A673 (cell line): ENCODE data around the gene ACSBG1. TPM values are rescaled to one million over a fixed set of nuclear protein-coding genes. Genes with fewer than 3 reads are reported as not detected.

Experiments
- BruUV-seq: library from RNA; stranded (reverse); fragments of 400-500 nt; replicated peaks from 2 replicates; lab custom pipeline; 2021; lab: Mats Ljungman, UMichigan
- CTCF ChIA-PET: fragments of 300-600 bp; sonication (Branson Sonifier 250); formaldehyde crosslinking; loops from one replicate; lab custom pipeline; 2022; ENCODE audit warnings: antibody characterized with exemption; lab: Charles Lee
- POLR2A ChIA-PET: fragments of 300-600 bp; sonication (Branson Sonifier 250); formaldehyde crosslinking; loops from one replicate; lab custom pipeline; 2022; ENCODE audit warnings: antibody characterized with exemption; ENCODE audit not compliant: low non-redundant PET; lab: Charles Lee
- DNase-seq: peaks from one replicate; pipeline ENCODE4 v3.0.0-alpha.2; 2015; ENCODE audit warnings: low spot score
- H3K27ac ChIP-seq: fragments of 200-600 bp; sonication (generic); 2 replicates; pipeline ENCODE4 v1.5.1; 2016; ENCODE audit warnings: mixed run types, low read depth, mild to moderate bottlenecking, mixed read lengths, antibody characterized with exemption, low read length; ENCODE audit not compliant: poor library complexity, severe bottlenecking
- H3K27me3 ChIP-seq: fragments of 200-600 bp; sonication (generic); replicated peaks from 2 replicates; pipeline ENCODE4 v1.6.1; 2017; ENCODE audit warnings: mixed run types, low read depth, mild to moderate bottlenecking, mixed read lengths, antibody characterized with exemption, low read length; ENCODE audit not compliant: insufficient read depth, poor library complexity
- H3K36me3 ChIP-seq: fragments of 200-600 bp; sonication (generic); 2 replicates; pipeline ENCODE4 v1.6.1; 2016; ENCODE audit warnings: mixed run types, mild to moderate bottlenecking, mixed read lengths, antibody characterized with exemption, low read length; ENCODE audit not compliant: insufficient read depth, poor library complexity, severe bottlenecking
- H3K4me1 ChIP-seq: fragments of 200-600 bp; sonication (generic); 2 replicates; pipeline ENCODE4 v1.6.1; 2017; ENCODE audit warnings: mixed run types, mild to moderate bottlenecking, mixed read lengths, antibody characterized with exemption, low read length; ENCODE audit not compliant: insufficient read depth, poor library complexity, severe bottlenecking
- H3K4me3 ChIP-seq: fragments of 200-600 bp; sonication (generic); 2 replicates; pipeline ENCODE4 v1.5.1; 2016; ENCODE audit warnings: low read depth, mixed run types, mild to moderate bottlenecking, mixed read lengths, low read length; ENCODE audit not compliant: poor library complexity, severe bottlenecking
- H3K9me3 ChIP-seq: fragments of 200-600 bp; sonication (generic); 2 replicates; pipeline ENCODE4 v1.6.1; 2016; ENCODE audit warnings: mixed run types, low read depth, mild to moderate bottlenecking, mixed read lengths, antibody characterized with exemption, low read length; ENCODE audit not compliant: poor library complexity, severe bottlenecking
- CTCF ChIP-seq: fragments of 300-800, 200-600 bp; sonication (generic); conservative IDR thresholded peaks from 2 replicates; pipeline ENCODE4 v1.5.1; 2017; ENCODE audit warnings: low read depth, mild to moderate bottlenecking, antibody characterized with exemption, low read length, moderate library complexity, mixed read lengths
- EZH2 ChIP-seq: fragments of 200-600 bp; sonication (generic); IDR thresholded peaks from 2 replicates; pipeline ENCODE4 v1.6.1; 2017; ENCODE audit warnings: borderline replicate concordance, low read depth, mild to moderate bottlenecking, mixed read lengths, antibody characterized with exemption, low read length; ENCODE audit not compliant: poor library complexity, severe bottlenecking
- intact Hi-C: fragments of 100-400 bp; cut with micrococcal nuclease; formaldehyde crosslinking; loops from one replicate; pipeline ENCODE4 v1.10.0; 2022; ENCODE audit not compliant: unreplicated experiment
- total RNA-seq: library from RNA; stranded (reverse); gene quantifications from 2 replicates; pipeline ENCODE4 v1.2.3, GENCODE V29; 2021

ACSBG1 gene
- total RNA-seq, 1 experiment from 2014 or later, result 0.45 TPM

GRCh38 chr15:78272776-78273175, 38.4 kb upstream of the ACSBG1 start:
- intact Hi-C loops, result no loop called here
- H3K9me3 ChIP-seq, result no peaks in the 10 kb centered on the region
- CTCF ChIA-PET, result interaction anchor here (0.5 kb wide), 1 partner anchor 123 kb away, joined by 3 read pairs; no protein-coding TSS in a partner anchor
- TF ChIP-seq EZH2, result no peak
- no peak for TF ChIP-seq CTCF
- DNase-seq, result peak; percentile 38
- POLR2A ChIA-PET, result no interaction called here
- H3K4me3 ChIP-seq, result no peak overlapping the region
- H3K27ac ChIP-seq, result no peak overlapping the region
- H3K4me1 ChIP-seq, result peaks cover 6% of the 10 kb centered on the region
- no peaks in the 10 kb centered on the region for H3K36me3 ChIP-seq
- no TSS peak for BruUV-seq
- no peaks in the 10 kb centered on the region for H3K27me3 ChIP-seq

GRCh38 chr15:78272316-78272715, 38.0 kb upstream of the ACSBG1 start:
- no peak overlapping the region for H3K4me3 ChIP-seq
- ChIA-PET CTCF (interaction anchor here (0.5 kb wide), 1 partner anchor 123 kb away, joined by 3 read pairs; no protein-coding TSS in a partner anchor), POLR2A (no interaction called here)
- H3K36me3 ChIP-seq, result no peaks in the 10 kb centered on the region
- no TSS peak for BruUV-seq
- H3K27me3 ChIP-seq, result no peaks in the 10 kb centered on the region
- no peaks in the 10 kb centered on the region for H3K9me3 ChIP-seq
- intact Hi-C loops, result no loop called here
- no peak for TF ChIP-seq CTCF
- no peak for TF ChIP-seq EZH2
- peak; percentile 6 for DNase-seq
- H3K27ac ChIP-seq, result no peak overlapping the region
- H3K4me1 ChIP-seq, result peaks cover 6% of the 10 kb centered on the region

- CTCF ChIA-PET, result no interaction called here
Measured at GRCh38 chr15:78266806-78267205, 32.4 kb upstream of the ACSBG1 start.

More at GRCh38 chr15:78266806-78267205, 32.4 kb upstream of the ACSBG1 start:
- no peak overlapping the region for H3K27ac ChIP-seq
- DNase-seq, result no peak
- TF ChIP-seq CTCF (no peak), EZH2 (no peak)
- intact Hi-C loops, result no loop called here
- POLR2A ChIA-PET, result interaction anchor here (0.5 kb wide), 1 partner anchor 18 kb away, joined by 3 read pairs; no protein-coding TSS in a partner anchor
- no peaks in the 10 kb centered on the region for H3K9me3 ChIP-seq
- no TSS peak for BruUV-seq
- no peaks in the 10 kb centered on the region for H3K4me1 ChIP-seq
- no peak overlapping the region for H3K4me3 ChIP-seq
- no peaks in the 10 kb centered on the region for H3K36me3 ChIP-seq
- no peaks in the 10 kb centered on the region for H3K27me3 ChIP-seq
